ENCODE results near the gene CRELD1. TPM values are rescaled to one million over a fixed set of nuclear protein-coding genes. Genes with fewer than 3 reads are reported as not detected.

CRELD1 gene
- total and polyA plus RNA-seq, 2 of the 13 experiments (the other 11 are each of a cell fraction or from before 2014, with no cell fraction given): 27.1 to 61.9 TPM

DNA sequence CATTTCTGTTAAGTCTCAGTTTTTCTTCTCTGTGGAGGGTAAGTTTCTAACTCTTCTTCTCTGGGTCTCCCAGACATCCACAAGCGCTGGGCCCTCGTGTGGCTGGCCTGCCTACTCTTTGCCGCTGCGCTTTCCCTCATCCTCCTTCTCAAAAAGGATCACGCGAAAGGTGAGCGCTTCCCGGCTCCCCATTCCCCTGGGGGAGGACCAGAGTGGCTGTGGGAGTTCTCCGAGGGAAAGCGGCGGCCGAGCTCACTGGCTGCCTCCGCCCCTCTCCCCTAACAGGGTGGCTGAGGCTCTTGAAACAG, 1.1 kb upstream of the CRELD1 start (continued):
- TF ChIP-seq ZNF296 (CRISPR knock-in tag; conservative IDR thresholded peaks at IDR 0.05) (no peak), HNF1B (CRISPR knock-in tag; IDR thresholded peaks at IDR 0.05) (peak; percentile 64; the same call in 1 of the 2 replicates), MED8 (CRISPR knock-in tag; IDR thresholded peaks at IDR 0.05; ENCODE audit: insufficient replicate concordance) (no peak), ZNF800 (CRISPR knock-in tag; IDR thresholded peaks at IDR 0.05) (no peak), ZNF598 (CRISPR knock-in tag; IDR thresholded peaks at IDR 0.05; ENCODE audit: borderline replicate concordance) (0 out of 2 replicates have a peak, but pooled peaks have one; percentile 55), ZNF644 (CRISPR knock-in tag; IDR thresholded peaks at IDR 0.05; ENCODE audit: low read depth) (no peak), ZNF552 (CRISPR knock-in tag; IDR thresholded peaks at IDR 0.05; ENCODE audit: borderline replicate concordance) (no peak)
- TF ChIP-seq, protein P1, sequence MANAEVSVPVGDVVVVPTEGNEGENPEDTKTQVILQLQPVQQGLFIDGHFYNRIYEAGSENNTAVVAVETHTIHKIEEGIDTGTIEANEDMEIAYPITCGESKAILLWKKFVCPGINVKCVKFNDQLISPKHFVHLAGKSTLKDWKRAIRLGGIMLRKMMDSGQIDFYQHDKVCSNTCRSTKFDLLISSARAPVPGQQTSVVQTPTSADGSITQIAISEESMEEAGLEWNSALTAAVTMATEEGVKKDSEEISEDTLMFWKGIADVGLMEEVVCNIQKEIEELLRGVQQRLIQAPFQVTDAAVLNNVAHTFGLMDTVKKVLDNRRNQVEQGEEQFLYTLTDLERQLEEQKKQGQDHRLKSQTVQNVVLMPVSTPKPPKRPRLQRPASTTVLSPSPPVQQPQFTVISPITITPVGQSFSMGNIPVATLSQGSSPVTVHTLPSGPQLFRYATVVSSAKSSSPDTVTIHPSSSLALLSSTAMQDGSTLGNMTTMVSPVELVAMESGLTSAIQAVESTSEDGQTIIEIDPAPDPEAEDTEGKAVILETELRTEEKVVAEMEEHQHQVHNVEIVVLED (CRISPR knock-in tag; IDR thresholded peaks at IDR 0.05; ENCODE audit: borderline replicate concordance): no peak; the same call in 1 of the 2 replicates
